ENCODE data around the gene GALNT2.

The GALNT2 gene

GRCh38 chr1:230052018-230052417 is 15.0 kb upstream of the GALNT2 start:
- no peak overlapping the region for H3K4me3 ChIP-seq (ENCODE audit: low read depth in 1 of 2, low read length in 1 of 2)
- no peaks in the 10 kb centered on the region for H3K36me3 ChIP-seq
- H3K27ac ChIP-seq = no peak overlapping the region
- no peaks in the 10 kb centered on the region for H3K4me1 ChIP-seq (ENCODE audit: control insufficient read depth in 1 of 2, insufficient read depth in 1 of 2, low read depth in 1 of 2, low read length in 1 of 2)
- no peaks in the 10 kb centered on the region for H3K9me3 ChIP-seq
- no peak for TF ChIP-seq CTCF (IDR thresholded peaks at IDR 0.05)
- no peaks in the 10 kb centered on the region for H3K27me3 ChIP-seq

DNA sequence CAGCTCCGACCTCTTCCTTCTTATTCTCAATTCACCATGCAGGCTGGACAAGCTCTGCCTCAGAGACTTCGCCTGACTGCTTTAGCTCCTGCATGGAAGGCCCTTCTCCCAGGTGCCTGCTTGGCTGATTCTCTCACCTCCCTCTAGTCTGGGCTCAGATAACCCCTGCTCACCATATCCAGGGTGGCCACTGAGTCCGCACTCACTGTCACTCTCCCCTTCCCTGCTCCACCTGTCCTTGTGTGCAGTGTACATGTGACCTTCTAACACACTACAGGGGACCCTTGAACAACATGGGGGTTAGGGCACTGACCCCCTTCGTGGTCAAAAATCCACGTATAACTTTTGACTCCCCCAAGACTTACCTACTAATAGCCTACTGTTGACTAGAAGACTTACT is 14.4 kb upstream of the GALNT2 start:
- no peak for TF ChIP-seq CTCF (IDR thresholded peaks at IDR 0.05)
- Histone ChIP-seq H3K27me3 (no peaks in the 10 kb centered on the region), H3K36me3 (no peaks in the 10 kb centered on the region), H3K9me3 (no peaks in the 10 kb centered on the region), H3K4me1 (ENCODE audit: control insufficient read depth in 1 of 2, insufficient read depth in 1 of 2, low read depth in 1 of 2, low read length in 1 of 2) (peaks cover under 1 to 3% of the 10 kb centered on the region in 2 experiments), H3K27ac (no peak overlapping the region), H3K4me3 (ENCODE audit: low read depth in 1 of 2, low read length in 1 of 2) (no peak overlapping the region)

DNA sequence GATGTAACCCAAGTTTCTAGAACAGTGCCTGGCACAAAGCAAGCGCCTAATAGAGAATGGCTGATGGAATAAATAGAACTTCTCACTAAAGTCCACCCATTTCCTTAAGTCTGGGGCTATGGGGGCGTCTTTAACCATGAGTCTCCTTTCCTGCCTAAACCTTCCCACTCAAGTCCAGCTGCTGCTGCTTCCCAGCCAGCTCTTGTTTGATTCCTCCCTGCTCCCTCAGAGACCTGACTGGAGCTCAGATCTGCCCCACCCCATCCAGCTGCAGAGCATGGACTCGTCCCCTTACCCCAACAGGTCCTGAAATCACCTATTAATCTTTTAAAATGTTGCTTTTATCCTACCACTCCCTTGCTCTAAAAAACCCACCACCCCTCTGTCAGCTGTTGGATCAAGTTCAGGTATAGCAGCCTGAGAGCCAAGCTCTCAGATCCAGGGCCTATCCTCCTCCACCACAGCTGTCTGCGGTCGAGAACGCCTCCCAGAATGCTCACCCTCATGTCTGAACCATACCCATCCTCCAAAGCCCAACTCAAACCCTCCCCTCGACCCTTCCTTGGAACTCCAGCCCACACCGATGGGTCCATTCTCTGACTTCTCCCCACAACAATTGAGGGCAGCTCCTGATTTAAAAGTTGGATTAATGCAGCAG is 12.8 kb upstream of the GALNT2 start:
- Histone ChIP-seq H3K4me3 (ENCODE audit: low read depth in 1 of 2, low read length in 1 of 2) (no peak overlapping the region), H3K36me3 (no peaks in the 10 kb centered on the region), H3K4me1 (ENCODE audit: control insufficient read depth in 1 of 2, insufficient read depth in 1 of 2, low read depth in 1 of 2, low read length in 1 of 2) (peaks cover 4 to 5% of the 10 kb centered on the region in 2 experiments), H3K27me3 (no peaks in the 10 kb centered on the region), H3K27ac (no peak overlapping the region), H3K9me3 (no peaks in the 10 kb centered on the region)
- no peak for TF ChIP-seq CTCF (IDR thresholded peaks at IDR 0.05)

DNA sequence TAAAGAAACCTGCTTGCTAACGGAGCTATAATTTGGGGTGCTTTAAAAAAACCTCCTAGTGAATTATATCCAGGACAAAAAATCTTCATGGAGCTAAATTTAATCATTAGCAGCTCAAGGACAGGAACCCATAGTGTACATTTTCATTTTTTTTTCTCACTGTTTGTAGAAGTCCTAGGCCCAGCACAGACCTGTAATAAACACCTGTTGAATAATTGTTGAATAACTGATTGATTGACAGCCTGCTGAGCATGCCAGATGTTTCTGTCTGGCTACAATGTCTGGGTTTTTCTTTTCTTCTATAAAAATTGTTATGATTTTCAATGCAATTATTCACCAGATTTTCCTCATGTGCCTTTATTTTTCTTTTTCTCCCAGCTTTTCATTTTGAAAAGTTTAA is 10.9 kb upstream of the GALNT2 start:
- TF ChIP-seq CTCF (IDR thresholded peaks at IDR 0.05) = no peak
- H3K27me3 ChIP-seq = no peaks in the 10 kb centered on the region

GRCh38 chr1:230057100-230057499 is 9.9 kb upstream of the GALNT2 start:
- Histone ChIP-seq H3K9me3 (no peaks in the 10 kb centered on the region), H3K27me3 (no peaks in the 10 kb centered on the region), H3K36me3 (no peaks in the 10 kb centered on the region), H3K27ac (no peak overlapping the region), H3K4me1 (ENCODE audit: control insufficient read depth in 1 of 2, insufficient read depth in 1 of 2, low read depth in 1 of 2, low read length in 1 of 2) (peaks cover 10 to 12% of the 10 kb centered on the region in 2 experiments), H3K4me3 (ENCODE audit: low read depth in 1 of 2, low read length in 1 of 2) (no peak overlapping the region)
- no peak for TF ChIP-seq CTCF (IDR thresholded peaks at IDR 0.05)

More for the DNA sequence above, 10.9 kb upstream of the GALNT2 start:
- Histone ChIP-seq H3K9me3 (no peaks in the 10 kb centered on the region), H3K36me3 (no peaks in the 10 kb centered on the region), H3K4me3 (ENCODE audit: low read depth in 1 of 2, low read length in 1 of 2) (no peak overlapping the region), H3K27ac (no peak overlapping the region), H3K4me1 (ENCODE audit: control insufficient read depth in 1 of 2, insufficient read depth in 1 of 2, low read depth in 1 of 2, low read length in 1 of 2) (peaks cover 4 to 5% of the 10 kb centered on the region in 2 experiments)
